Trophoblast cell (in vitro differentiated cells and primary cell): ENCODE data around the gene HSBP1.

ENCODE experiments used
- DNase-seq, 2 donors: peaks; one replicate each; pipeline ENCODE4 v3.0.0-alpha.2; 2016
- H2AFZ ChIP-seq: 2 replicates; pipeline ENCODE4 v1.6.1; 2013; ENCODE audit warnings: low read length, moderate library complexity, mild to moderate bottlenecking; ENCODE audit not compliant: insufficient read depth, poor library complexity
- H2AK5ac ChIP-seq: 2 replicates; pipeline ENCODE4 v1.6.1; 2013; ENCODE audit warnings: mild to moderate bottlenecking, low read length
- H2BK120ac ChIP-seq: 2 replicates; pipeline ENCODE4 v1.6.1; 2013; ENCODE audit warnings: low read length, mild to moderate bottlenecking, moderate library complexity; ENCODE audit not compliant: insufficient read depth, poor library complexity
- H2BK12ac ChIP-seq: 2 replicates; pipeline ENCODE4 v1.6.1; 2013; ENCODE audit warnings: mild to moderate bottlenecking, low read length, moderate library complexity
- H2BK5ac ChIP-seq: 2 replicates; pipeline ENCODE4 v1.6.1; 2013; ENCODE audit warnings: low read length, low read depth, moderate library complexity, mild to moderate bottlenecking; ENCODE audit not compliant: poor library complexity
- H3K14ac ChIP-seq: 2 replicates; pipeline ENCODE4 v1.6.1; 2013; ENCODE audit warnings: mild to moderate bottlenecking, low read length
- H3K18ac ChIP-seq: 2 replicates; pipeline ENCODE4 v1.6.1; 2013; ENCODE audit warnings: mild to moderate bottlenecking, low read length
- H3K23ac ChIP-seq: 2 replicates; pipeline ENCODE4 v1.6.1; 2013; ENCODE audit warnings: low read length
- H3K27ac ChIP-seq: 2 replicates; pipeline ENCODE4 v1.5.1; 2013; ENCODE audit warnings: low read depth, mild to moderate bottlenecking, inconsistent platforms, low read length, moderate library complexity
- H3K27me3 ChIP-seq: 2 replicates; pipeline ENCODE4 v1.6.1; 2013; ENCODE audit warnings: inconsistent platforms, mild to moderate bottlenecking, low read length, moderate library complexity; ENCODE audit not compliant: insufficient read depth
- H3K36me3 ChIP-seq, 2 experiments: 1 replicate in 1 of 2; 2 replicates in 1 of 2; pipeline ENCODE4 v1.6.1; 2013; ENCODE audit warnings: low read length in 2 of 2, mild to moderate bottlenecking in 2 of 2, moderate library complexity in 1 of 2; ENCODE audit not compliant: insufficient read depth in 2 of 2, control insufficient read depth in 1 of 2
- H3K4ac ChIP-seq: 2 replicates; pipeline ENCODE4 v1.6.1; 2013; ENCODE audit warnings: low read depth, mild to moderate bottlenecking, low read length, moderate library complexity
- H3K4me1 ChIP-seq, 2 experiments: 1 replicate in 1 of 2; 2 replicates in 1 of 2; pipeline ENCODE4 v1.6.1; 2013; ENCODE audit warnings: low read length in 2 of 2, mild to moderate bottlenecking in 2 of 2, moderate library complexity in 1 of 2; ENCODE audit not compliant: insufficient read depth in 2 of 2, control insufficient read depth in 1 of 2
- H3K4me2 ChIP-seq: 2 replicates; pipeline ENCODE4 v1.6.1; 2013; ENCODE audit warnings: inconsistent platforms, mild to moderate bottlenecking, low read length, moderate library complexity
- H3K4me3 ChIP-seq: 2 replicates; pipeline ENCODE4 v1.5.1; 2013; ENCODE audit warnings: mild to moderate bottlenecking, low read depth, low read length, inconsistent platforms
- H3K79me1 ChIP-seq: one replicate; pipeline ENCODE4 v1.6.1; 2013; ENCODE audit warnings: low read length
- H3K79me2 ChIP-seq: 2 replicates; pipeline ENCODE4 v1.6.1; 2013; ENCODE audit warnings: low read length, mild to moderate bottlenecking; ENCODE audit not compliant: control insufficient read depth, insufficient read depth, poor library complexity
- H3K9ac ChIP-seq: 2 replicates; pipeline ENCODE4 v1.6.1; 2013; ENCODE audit warnings: mild to moderate bottlenecking, low read length
- H3K9me3 ChIP-seq: 2 replicates; pipeline ENCODE4 v1.6.1; 2013; ENCODE audit warnings: low read depth, mild to moderate bottlenecking, control low read depth, inconsistent platforms, low read length; ENCODE audit not compliant: insufficient read depth
- H4K12ac ChIP-seq: 2 replicates; pipeline ENCODE4 v1.6.1; 2013; ENCODE audit warnings: low read depth, mild to moderate bottlenecking, low read length, moderate library complexity
- H4K8ac ChIP-seq: 2 replicates; pipeline ENCODE4 v1.6.1; 2013; ENCODE audit warnings: low read depth, mild to moderate bottlenecking, low read length, moderate library complexity
- H4K91ac ChIP-seq: one replicate; pipeline ENCODE4 v1.6.1; 2013; ENCODE audit warnings: low read depth, mild to moderate bottlenecking, low read length, moderate library complexity
- WGBS: extraction: QIAGEN DNeasy Blood & Tissue Kit; methylation state at CpG from one replicate; pipeline ENCODE4 v1.1.7; 2013; ENCODE audit warnings: missing lambda C conversion rate; ENCODE audit not compliant: insufficient read length, insufficient coverage; ENCODE audit errors: extremely low coverage; 5-methylcytosine and 5-hydroxymethylcytosine counted together

The HSBP1 gene

GRCh38 chr16:83819361-83819760 is 11.6 kb downstream of the HSBP1 start:
- no peaks in the 10 kb centered on the region for H3K79me1 ChIP-seq
- H3K36me3 ChIP-seq: no peaks in the 10 kb centered on the region
- H3K4ac ChIP-seq: no peak overlapping the region
- peaks cover 0 to under 1% of the 10 kb centered on the region in 2 experiments for H3K4me1 ChIP-seq
- H3K18ac ChIP-seq: no peak overlapping the region
- H3K4me3 ChIP-seq: no peak overlapping the region
- H3K14ac ChIP-seq: no peak overlapping the region
- no peaks in the 10 kb centered on the region for H3K27me3 ChIP-seq
- H2BK12ac ChIP-seq: no peak overlapping the region
- no peaks in the 10 kb centered on the region for H3K79me2 ChIP-seq
- H4K12ac ChIP-seq: no peak overlapping the region
- peaks cover under 1% of the 10 kb centered on the region for H3K9me3 ChIP-seq
- H3K23ac ChIP-seq: no peak overlapping the region
- H3K4me2 ChIP-seq: no peak overlapping the region
- no peak overlapping the region for H2BK120ac ChIP-seq
- no peak overlapping the region for H4K8ac ChIP-seq
- H4K91ac ChIP-seq: no peak overlapping the region
- no peak overlapping the region for H2AFZ ChIP-seq
- no peak for DNase-seq
- no peak overlapping the region for H2BK5ac ChIP-seq
- H3K27ac ChIP-seq: no peak overlapping the region
- H2AK5ac ChIP-seq: no peak overlapping the region
- no CpG with 5 or more reads among the region's 8 CpGs for WGBS
- no peak overlapping the region for H3K9ac ChIP-seq

- no peaks in the 10 kb centered on the region for H3K27me3 ChIP-seq
- no peak overlapping the region for H3K27ac ChIP-seq
- no peak overlapping the region for H2BK12ac ChIP-seq
- no CpG with 5 or more reads among the region's 21 CpGs for WGBS
- H3K23ac ChIP-seq: no peak overlapping the region
- H3K9me3 ChIP-seq: no peaks in the 10 kb centered on the region
- no peaks in the 10 kb centered on the region for H3K79me1 ChIP-seq
- H3K4me3 ChIP-seq: no peak overlapping the region
- no peak overlapping the region for H3K4ac ChIP-seq
- H2BK120ac ChIP-seq: no peak overlapping the region
- H2AK5ac ChIP-seq: no peak overlapping the region
- H3K9ac ChIP-seq: no peak overlapping the region
- H4K8ac ChIP-seq: no peak overlapping the region
- no peak overlapping the region for H4K91ac ChIP-seq
- H3K4me1 ChIP-seq: no peaks in the 10 kb centered on the region
- no peak overlapping the region for H4K12ac ChIP-seq
- H3K18ac ChIP-seq: no peak overlapping the region
- H3K14ac ChIP-seq: no peak overlapping the region
- no peak overlapping the region for H2AFZ ChIP-seq
- H3K79me2 ChIP-seq: no peaks in the 10 kb centered on the region
- no peak overlapping the region for H2BK5ac ChIP-seq
- peak; percentile 63 to 85 for DNase-seq
- H3K4me2 ChIP-seq: no peak overlapping the region
- no peaks in the 10 kb centered on the region for H3K36me3 ChIP-seq
Measured at GRCh38 chr16:83826146-83826913, 18.6 kb downstream of the HSBP1 start.

- no peak overlapping the region for H3K4ac ChIP-seq
- H3K4me1 ChIP-seq: no peaks in the 10 kb centered on the region
- no peak overlapping the region for H3K18ac ChIP-seq
- H4K91ac ChIP-seq: no peak overlapping the region
- H2BK120ac ChIP-seq: no peak overlapping the region
- no peak overlapping the region for H2BK5ac ChIP-seq
- H3K36me3 ChIP-seq: no peaks in the 10 kb centered on the region
- no peaks in the 10 kb centered on the region for H3K27me3 ChIP-seq
- no peak overlapping the region for H4K12ac ChIP-seq
- H2AFZ ChIP-seq: no peak overlapping the region
- no peak overlapping the region for H3K4me3 ChIP-seq
- no peaks in the 10 kb centered on the region for H3K79me1 ChIP-seq
- H3K9me3 ChIP-seq: peaks cover 5% of the 10 kb centered on the region
- no peak overlapping the region for H3K14ac ChIP-seq
- peak in 1 of 2 donors; percentile 26 for DNase-seq
- H3K27ac ChIP-seq: no peak overlapping the region
- no peak overlapping the region for H3K23ac ChIP-seq
- H2BK12ac ChIP-seq: no peak overlapping the region
- WGBS: no CpG with 5 or more reads among the region's 33 CpGs
- H3K4me2 ChIP-seq: no peak overlapping the region
- H2AK5ac ChIP-seq: no peak overlapping the region
- H3K9ac ChIP-seq: no peak overlapping the region
- no peaks in the 10 kb centered on the region for H3K79me2 ChIP-seq
- no peak overlapping the region for H4K8ac ChIP-seq
Measured at GRCh38 chr16:83830091-83830768, 22.5 kb downstream of the HSBP1 start.

- Histone ChIP-seq H2AFZ (no peak overlapping the region), H4K91ac (no peak overlapping the region), H3K27me3 (no peaks in the 10 kb centered on the region), H3K4ac (no peak overlapping the region), H3K79me2 (no peaks in the 10 kb centered on the region), H3K9ac (no peak overlapping the region), H3K27ac (no peak overlapping the region), H2BK5ac (no peak overlapping the region), H3K4me2 (no peak overlapping the region), H4K8ac (no peak overlapping the region), H3K14ac (no peak overlapping the region), H3K18ac (no peak overlapping the region), H2AK5ac (no peak overlapping the region), H4K12ac (no peak overlapping the region), H3K23ac (no peak overlapping the region), H3K79me1 (no peaks in the 10 kb centered on the region), H3K9me3 (peaks cover 5% of the 10 kb centered on the region), H3K36me3 (no peaks in the 10 kb centered on the region), H3K4me3 (no peak overlapping the region), H2BK12ac (no peak overlapping the region), H3K4me1 (no peaks in the 10 kb centered on the region), H2BK120ac (no peak overlapping the region)
- WGBS: no CpG with 5 or more reads among the region's 13 CpGs
- DNase-seq: peak in 1 of 2 donors; percentile 30
Measured at GRCh38 chr16:83830769-83831455, 23.1 kb downstream of the HSBP1 start.
